ENCODE results near the gene KIAA2012. TPM values are rescaled to one million over a fixed set of nuclear protein-coding genes. Genes with fewer than 3 reads are reported as not detected.
"Not testable (repeated sequence)": the region's sequence is repeated elsewhere in the genome, so short reads cannot be mapped to it uniquely, and the experiment has no call there.

Gene KIAA2012
- total RNA-seq, 1 donor, result not detected

DNA sequence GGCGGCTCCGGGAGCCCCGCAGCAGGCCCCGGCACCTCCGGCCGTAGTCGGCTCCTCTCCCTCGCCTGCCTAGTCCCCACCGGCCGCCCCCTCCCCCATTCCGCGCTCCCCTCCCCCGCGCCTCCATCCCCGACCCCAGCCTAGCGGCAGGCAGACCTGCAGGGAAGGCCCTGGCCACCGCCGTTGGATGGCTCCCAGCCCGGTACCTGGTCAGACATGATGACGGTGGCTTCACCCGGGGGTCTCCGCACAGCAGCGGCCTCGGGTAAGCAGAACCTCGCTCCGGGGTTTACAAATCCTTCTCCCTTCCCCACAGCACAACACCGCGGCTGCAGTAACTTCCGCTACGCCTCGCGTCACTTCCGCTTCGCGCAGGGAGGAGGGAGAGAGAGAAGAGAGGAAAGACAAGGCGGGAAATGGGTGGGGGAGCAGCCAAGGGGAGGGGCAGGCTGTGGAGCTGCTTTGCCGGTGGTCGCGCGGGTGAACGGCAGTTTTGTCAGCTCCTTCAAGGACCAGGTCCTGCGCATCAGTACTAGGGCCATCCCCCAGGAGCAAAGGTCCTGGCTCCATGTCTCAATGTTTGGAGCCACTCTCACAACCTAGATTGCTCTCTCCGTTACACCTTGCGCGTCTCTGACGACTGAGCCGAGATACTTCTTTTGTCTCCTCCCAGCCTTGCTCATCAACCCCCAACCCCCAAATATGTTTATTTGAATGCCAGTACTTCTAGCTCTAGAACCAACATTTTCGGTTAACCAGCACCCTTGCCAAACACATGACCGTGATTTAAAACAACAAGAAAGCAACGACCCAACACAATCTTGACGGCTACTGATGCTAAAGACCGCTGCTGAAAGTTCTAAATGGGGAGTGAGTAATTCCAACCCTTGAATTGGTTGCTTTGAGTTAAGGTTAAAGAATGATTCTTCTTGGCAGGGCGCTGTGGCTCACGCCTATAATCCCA lies 165.5 kb downstream of the KIAA2012 start, which contains the start of gene SUMO1:
SUMO1 (minus strand) TSS at position 364 of the 964 bp plus-strand sequence; CDS start at position 218, 146 bp downstream.
- DNase-seq (ENCODE audit: insufficient read length, low spot score, missing footprints), result peak; percentile 93
- Histone ChIP-seq H3K4me3 (ENCODE audit: insufficient read depth, low read length) (peak within 1 kb of the TSS; percentile 85), H3K9me3 (ENCODE audit: low read depth, low read length) (no peaks in the 10 kb centered on the region), H3K36me3 (ENCODE audit: insufficient read depth, low read length) (no peaks in the 10 kb centered on the region), H3K4me1 (ENCODE audit: insufficient read depth, low read length) (peaks cover 13% of the 10 kb centered on the region), H4K20me1 (ENCODE audit: insufficient read depth, low read length) (peaks cover 30% of the 10 kb centered on the region), H2AFZ (ENCODE audit: low read length) (peak within 1 kb of the TSS; percentile 100), H3K4me2 (ENCODE audit: insufficient read depth, low read length) (peak within 1 kb of the TSS; percentile 100), H3K79me2 (ENCODE audit: insufficient read depth, low read length) (peaks cover 48% of the 10 kb centered on the region), H3K27ac (ENCODE audit: low read depth, low read length) (peak within 1 kb of the TSS; percentile 70), H3K27me3 (ENCODE audit: insufficient read depth, low read length) (no peaks in the 10 kb centered on the region)
- TF ChIP-seq, protein P1, sequence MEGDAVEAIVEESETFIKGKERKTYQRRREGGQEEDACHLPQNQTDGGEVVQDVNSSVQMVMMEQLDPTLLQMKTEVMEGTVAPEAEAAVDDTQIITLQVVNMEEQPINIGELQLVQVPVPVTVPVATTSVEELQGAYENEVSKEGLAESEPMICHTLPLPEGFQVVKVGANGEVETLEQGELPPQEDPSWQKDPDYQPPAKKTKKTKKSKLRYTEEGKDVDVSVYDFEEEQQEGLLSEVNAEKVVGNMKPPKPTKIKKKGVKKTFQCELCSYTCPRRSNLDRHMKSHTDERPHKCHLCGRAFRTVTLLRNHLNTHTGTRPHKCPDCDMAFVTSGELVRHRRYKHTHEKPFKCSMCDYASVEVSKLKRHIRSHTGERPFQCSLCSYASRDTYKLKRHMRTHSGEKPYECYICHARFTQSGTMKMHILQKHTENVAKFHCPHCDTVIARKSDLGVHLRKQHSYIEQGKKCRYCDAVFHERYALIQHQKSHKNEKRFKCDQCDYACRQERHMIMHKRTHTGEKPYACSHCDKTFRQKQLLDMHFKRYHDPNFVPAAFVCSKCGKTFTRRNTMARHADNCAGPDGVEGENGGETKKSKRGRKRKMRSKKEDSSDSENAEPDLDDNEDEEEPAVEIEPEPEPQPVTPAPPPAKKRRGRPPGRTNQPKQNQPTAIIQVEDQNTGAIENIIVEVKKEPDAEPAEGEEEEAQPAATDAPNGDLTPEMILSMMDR (IDR thresholded peaks at IDR 0.05; ENCODE audit: extremely low read depth, low read depth, low read length), result no peak

GRCh38 chr2:202247710-202248109 lies 174.7 kb downstream of the KIAA2012 start:
- H2AFZ ChIP-seq (ENCODE audit: low read length); H3K4me3 ChIP-seq (ENCODE audit: insufficient read depth, low read length); H3K27ac ChIP-seq (ENCODE audit: low read depth, low read length); H3K9me3 ChIP-seq (ENCODE audit: low read depth, low read length); H3K4me2 ChIP-seq (ENCODE audit: insufficient read depth, low read length); H3K4me1 ChIP-seq (ENCODE audit: insufficient read depth, low read length); H3K27me3 ChIP-seq (ENCODE audit: insufficient read depth, low read length); H3K36me3 ChIP-seq (ENCODE audit: insufficient read depth, low read length); H3K79me2 ChIP-seq (ENCODE audit: insufficient read depth, low read length); H4K20me1 ChIP-seq (ENCODE audit: insufficient read depth, low read length): not testable (repeated sequence)
- peak; percentile 54 for DNase-seq (ENCODE audit: insufficient read length, low spot score, missing footprints)

DNA sequence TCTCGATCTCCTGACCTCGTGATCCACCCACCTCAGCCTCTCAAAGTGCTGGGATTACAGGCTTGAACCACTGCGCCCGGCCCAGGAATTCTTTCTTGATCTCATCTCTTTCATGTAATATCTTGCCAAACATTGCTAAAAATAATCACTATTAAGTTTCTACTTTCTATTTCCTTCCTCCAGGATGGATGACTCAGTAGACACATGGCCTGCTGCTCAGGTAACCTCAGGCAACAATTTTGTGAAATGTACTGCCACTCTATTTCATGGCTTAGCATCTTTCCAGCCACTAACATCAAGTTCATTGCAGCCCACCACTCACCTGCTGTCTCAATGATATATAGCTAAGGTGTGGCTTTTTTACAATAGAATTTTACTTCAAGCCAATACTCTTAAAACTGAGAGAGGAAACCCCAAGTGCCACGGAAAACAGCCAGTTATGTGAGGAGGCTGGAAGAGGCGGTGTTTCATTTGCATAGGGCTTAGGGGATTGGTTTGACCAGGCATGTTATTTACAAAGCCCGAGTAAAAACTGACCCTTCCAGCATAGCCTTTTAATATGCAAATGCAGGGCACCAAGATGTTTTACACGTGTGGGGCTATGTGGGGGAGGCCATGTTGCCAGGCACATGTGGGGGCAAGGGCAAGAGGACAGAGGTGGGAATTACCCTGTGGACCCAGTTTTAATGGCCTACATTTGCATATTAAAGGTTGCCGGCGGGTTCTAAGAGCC lies 176.6 kb downstream of the KIAA2012 start:
- H2AFZ ChIP-seq (ENCODE audit: low read length), result peak overlapping the region; percentile 51
- TF ChIP-seq, protein P1 (IDR thresholded peaks at IDR 0.05; ENCODE audit: extremely low read depth, low read depth, low read length), result no peak
- no peaks in the 10 kb centered on the region for H3K27me3 ChIP-seq (ENCODE audit: insufficient read depth, low read length)
- H3K36me3 ChIP-seq (ENCODE audit: insufficient read depth, low read length), result no peaks in the 10 kb centered on the region
- H3K79me2 ChIP-seq (ENCODE audit: insufficient read depth, low read length), result no peaks in the 10 kb centered on the region
- no peaks in the 10 kb centered on the region for H4K20me1 ChIP-seq (ENCODE audit: insufficient read depth, low read length)
- H3K27ac ChIP-seq (ENCODE audit: low read depth, low read length), result no peak overlapping the region
- no peak overlapping the region for H3K4me2 ChIP-seq (ENCODE audit: insufficient read depth, low read length)
- no peak for DNase-seq (ENCODE audit: insufficient read length, low spot score, missing footprints)
- no peak overlapping the region for H3K4me3 ChIP-seq (ENCODE audit: insufficient read depth, low read length)
- no peaks in the 10 kb centered on the region for H3K9me3 ChIP-seq (ENCODE audit: low read depth, low read length)
- no peaks in the 10 kb centered on the region for H3K4me1 ChIP-seq (ENCODE audit: insufficient read depth, low read length)

- Histone ChIP-seq H3K79me2 (ENCODE audit: insufficient read depth, low read length) (no peaks in the 10 kb centered on the region), H2AFZ (ENCODE audit: low read length) (no peak overlapping the region), H4K20me1 (ENCODE audit: insufficient read depth, low read length) (no peaks in the 10 kb centered on the region), H3K27me3 (ENCODE audit: insufficient read depth, low read length) (no peaks in the 10 kb centered on the region), H3K4me3 (ENCODE audit: insufficient read depth, low read length) (no peak overlapping the region), H3K4me1 (ENCODE audit: insufficient read depth, low read length) (no peaks in the 10 kb centered on the region), H3K4me2 (ENCODE audit: insufficient read depth, low read length) (no peak overlapping the region), H3K27ac (ENCODE audit: low read depth, low read length) (no peak overlapping the region), H3K9me3 (ENCODE audit: low read depth, low read length) (no peaks in the 10 kb centered on the region), H3K36me3 (ENCODE audit: insufficient read depth, low read length) (no peaks in the 10 kb centered on the region)
- no peak for DNase-seq (ENCODE audit: insufficient read length, low spot score, missing footprints)
- TF ChIP-seq, protein P1 (IDR thresholded peaks at IDR 0.05; ENCODE audit: extremely low read depth, low read depth, low read length), result no peak
Observed at GRCh38 chr2:202251494-202251893, 178.4 kb downstream of the KIAA2012 start.

Small RNA genes within 50 kb of the gene (small RNA-seq; reads per million reads assigned to genes)
- gene AC079354.2, result not detected

Other genes with a start within 250 kb of the KIAA2012 start
- 64.8 and 73.8 TPM in 2 replicates for gene FZD7, start 39.4 kb upstream of the KIAA2012 start, total RNA-seq
- gene SUMO1, start 165.3 kb downstream of the KIAA2012 start, total RNA-seq, result 107 and 111 TPM in 2 replicates
- 40.1 and 41.3 TPM in 2 replicates for gene NOP58, start 192.5 kb downstream of the KIAA2012 start, total RNA-seq